Endothelial cell of umbilical vein (primary cell): ENCODE measurements around the gene CYP26A1. TPM values are rescaled to one million over a fixed set of nuclear protein-coding genes. Genes with fewer than 3 reads are reported as not detected.

ENCODE experiments used
- BruUV-seq: library from RNA; stranded (reverse); fragments of 400-500 nt; replicated peaks from 2 replicates; lab custom pipeline; 2021; lab: Mats Ljungman, UMichigan
- CTCF ChIA-PET: fragments of 300-600, 350-600 bp; sonication (Branson Sonifier 250); formaldehyde crosslinking; loops from one replicate; lab custom pipeline; 2021; ENCODE audit warnings: antibody characterized with exemption, inconsistent platforms; lab: Charles Lee
- POLR2A ChIA-PET: fragments of 300-600, 350-600 bp; sonication (Branson Sonifier 250); formaldehyde crosslinking; loops from one replicate; lab custom pipeline; 2021; ENCODE audit warnings: antibody characterized with exemption, inconsistent platforms; lab: Charles Lee
- DNase-seq: peaks from one replicate; pipeline ENCODE4 v3.0.0-alpha.2; 2011; ENCODE audit warnings: low read depth, low spot score
- FAIRE-seq: peaks from 2 replicates; lab custom pipeline; 2011; peaks lifted over from hg19 to GRCh38; lab: Jason Lieb, UNC
- H2AFZ ChIP-seq: 2 replicates; pipeline ENCODE4 v1.6.0; 2012; ENCODE audit warnings: low read depth, low read length, control low read depth, inconsistent platforms
- H3K27ac ChIP-seq: 2 replicates; pipeline ENCODE4 v1.5.1; 2011; ENCODE audit warnings: low read depth, mild to moderate bottlenecking, control low read depth, low read length, moderate library complexity; ENCODE audit not compliant: insufficient read depth
- H3K27me3 ChIP-seq, 2 experiments: 2 replicates each; pipeline versions ENCODE4 v1.6.0 to v1.6.1; 2011; ENCODE audit warnings: low read length in 2 of 2, mixed read lengths in 1 of 2; ENCODE audit not compliant: control insufficient read depth in 2 of 2, insufficient read depth in 2 of 2
- H3K36me3 ChIP-seq, 2 experiments: 2 replicates in 1 of 2; 3 replicates in 1 of 2; pipeline ENCODE4 v1.5.1; 2011; ENCODE audit warnings: low read length in 2 of 2, mild to moderate bottlenecking in 1 of 2, moderate library complexity in 1 of 2; ENCODE audit not compliant: control insufficient read depth in 2 of 2, insufficient read depth in 2 of 2; ENCODE audit errors: extremely low read depth in 1 of 2
- H3K4me1 ChIP-seq: 3 replicates; pipeline ENCODE4 v1.5.1; 2011; ENCODE audit warnings: mild to moderate bottlenecking, low read length; ENCODE audit not compliant: control insufficient read depth, insufficient read depth; ENCODE audit errors: extremely low read depth
- H3K4me2 ChIP-seq: 2 replicates; pipeline ENCODE4 v1.6.1; 2011; ENCODE audit warnings: low read length, control low read depth, mixed read lengths; ENCODE audit not compliant: insufficient read depth
- H3K4me3 ChIP-seq, 3 experiments: fragments of 200-600 bp in 1 of 3; sonication (generic), shearing (Covaris generic) in 1 of 3; replicated peaks in 1 of 3; 2 replicates each; pipeline ENCODE4 v1.5.1; 2011 to 2016; ENCODE audit warnings: control low read depth in 3 of 3, low read length in 3 of 3, mild to moderate bottlenecking in 2 of 3, inconsistent platforms in 1 of 3, low read depth in 1 of 3, moderate library complexity in 1 of 3; ENCODE audit not compliant: insufficient read depth in 1 of 3
- H3K79me2 ChIP-seq: 2 replicates; pipeline ENCODE4 v1.6.0; 2012; ENCODE audit warnings: low read length, inconsistent platforms; ENCODE audit not compliant: control insufficient read depth, insufficient read depth
- H3K9ac ChIP-seq: replicated peaks from 2 replicates; pipeline ENCODE3; 2011; ENCODE audit warnings: low read length, control low read depth; ENCODE audit not compliant: insufficient read depth; ENCODE audit errors: extremely low read depth
- H3K9me1 ChIP-seq: replicated peaks from 3 replicates; pipeline ENCODE4 v1.6.0; 2011; ENCODE audit warnings: mild to moderate bottlenecking, low read length; ENCODE audit not compliant: control insufficient read depth, insufficient read depth; ENCODE audit errors: extremely low read depth
- H3K9me3 ChIP-seq: replicated peaks from 2 replicates; pipeline ENCODE4 v1.5.1; 2012; ENCODE audit warnings: low read length, inconsistent platforms; ENCODE audit not compliant: control insufficient read depth, insufficient read depth
- H4K20me1 ChIP-seq: replicated peaks from 2 replicates; pipeline ENCODE3; 2011; ENCODE audit warnings: mild to moderate bottlenecking, low read length; ENCODE audit not compliant: control insufficient read depth, insufficient read depth; ENCODE audit errors: extremely low read depth
- EZH2 ChIP-seq: IDR thresholded peaks from 2 replicates; pipeline ENCODE4 v1.6.1; 2012; ENCODE audit warnings: borderline replicate concordance, low read depth, mild to moderate bottlenecking, moderate library complexity, low read length, inconsistent platforms; ENCODE audit not compliant: severe bottlenecking
- FOS ChIP-seq: IDR thresholded peaks from 2 replicates; pipeline ENCODE4 v1.6.1; 2011; ENCODE audit warnings: mild to moderate bottlenecking, low read length, moderate library complexity, borderline replicate concordance; ENCODE audit not compliant: insufficient read depth
- GATA2 ChIP-seq: IDR thresholded peaks from 2 replicates; pipeline ENCODE4 v1.7.0; 2011; ENCODE audit warnings: low read depth, mild to moderate bottlenecking, moderate library complexity, mixed read lengths, low read length; ENCODE audit not compliant: insufficient read length, insufficient read depth
- POLR2AphosphoS5 ChIP-seq: IDR thresholded peaks from 2 replicates; pipeline ENCODE4 v1.6.1; 2012; ENCODE audit warnings: low read depth, mild to moderate bottlenecking, control low read depth, low read length, moderate library complexity; ENCODE audit not compliant: insufficient read depth
- dilution Hi-C: fragments of 300-500 bp; cut with MboI; formaldehyde crosslinking; loops from one replicate; pipeline ENCODE4 v1.15.0; 2019; ENCODE audit warnings: low sequenced_read_pairs; ENCODE audit not compliant: extremely low pct_ligation_motif_present
- intact Hi-C: fragments of 100-400 bp; cut with micrococcal nuclease; formaldehyde crosslinking; loops from one replicate; pipeline ENCODE4 v1.10.0; 2022
- polyA plus RNA-seq, 4 experiments: library from polyadenylated mRNA; depleted of rRNA in 3 of 4; stranded (reverse) in 3 of 4; unstranded in 1 of 4; fragments of >200 nt; gene quantifications; 2 replicates each; pipeline versions ENCODE4 v1.2.1 to v1.2.3, GENCODE V29; 2011 to 2012; ENCODE audit warnings: missing spikeins in 1 of 4
- total RNA-seq: library from RNA; stranded (reverse); gene quantifications from 2 replicates; pipeline ENCODE4 v1.2.3, GENCODE V29; 2021
- TF ChIP-seq, protein P1 (sequence below), 2 donors: IDR thresholded peaks; 1 replicate in 1 of 2; 2 replicates in 1 of 2; pipeline ENCODE4 v1.5.1; 2011; ENCODE audit warnings: low read length in 2 of 2, mild to moderate bottlenecking in 2 of 2, moderate library complexity in 2 of 2, control low read depth in 1 of 2, inconsistent platforms in 1 of 2, low read depth in 1 of 2; ENCODE audit not compliant: insufficient read depth in 1 of 2; ENCODE audit errors: extremely low read depth in 1 of 2
- TF ChIP-seq, protein P2 (sequence below): IDR thresholded peaks from 2 replicates; pipeline ENCODE4 v1.6.1; 2011; ENCODE audit not compliant: insufficient read depth, insufficient read length

The CYP26A1 gene
- total and polyA plus RNA-seq, 2 donors (not counting 3 experiments of a cell fraction or from before 2014, with no cell fraction given): 0.95 to 4.4 TPM

GRCh38 chr10:93075369-93076221 lies 1.9 kb downstream of the CYP26A1 start:
- FAIRE-seq (no peak), DNase-seq (no peak)
- CTCF ChIA-PET: interaction anchor here (0.7 to 6.9 kb wide), 2 partner anchors 434 to 436 kb away, joined by 3 to 67 read pairs; no protein-coding TSS in a partner anchor
- no peak overlapping the region for H3K27ac ChIP-seq
- H2AFZ ChIP-seq: no peak overlapping the region
- H3K9ac ChIP-seq: no peak overlapping the region
- intact Hi-C loops: no loop called here
- no peaks in the 10 kb centered on the region for H3K79me2 ChIP-seq
- peaks cover 23% of the 10 kb centered on the region for H3K4me1 ChIP-seq
- H3K27me3 ChIP-seq: peaks cover 38 to 57% of the 10 kb centered on the region in 2 experiments
- POLR2A ChIA-PET: no interaction called here
- BruUV-seq: no TSS peak
- no peaks in the 10 kb centered on the region for H3K36me3 ChIP-seq
- no peaks in the 10 kb centered on the region for H3K9me1 ChIP-seq
- H3K4me3 ChIP-seq: no peak overlapping the region
- H3K4me2 ChIP-seq: no peak overlapping the region
- H3K9me3 ChIP-seq: no peaks in the 10 kb centered on the region
- TF ChIP-seq, protein P1, sequence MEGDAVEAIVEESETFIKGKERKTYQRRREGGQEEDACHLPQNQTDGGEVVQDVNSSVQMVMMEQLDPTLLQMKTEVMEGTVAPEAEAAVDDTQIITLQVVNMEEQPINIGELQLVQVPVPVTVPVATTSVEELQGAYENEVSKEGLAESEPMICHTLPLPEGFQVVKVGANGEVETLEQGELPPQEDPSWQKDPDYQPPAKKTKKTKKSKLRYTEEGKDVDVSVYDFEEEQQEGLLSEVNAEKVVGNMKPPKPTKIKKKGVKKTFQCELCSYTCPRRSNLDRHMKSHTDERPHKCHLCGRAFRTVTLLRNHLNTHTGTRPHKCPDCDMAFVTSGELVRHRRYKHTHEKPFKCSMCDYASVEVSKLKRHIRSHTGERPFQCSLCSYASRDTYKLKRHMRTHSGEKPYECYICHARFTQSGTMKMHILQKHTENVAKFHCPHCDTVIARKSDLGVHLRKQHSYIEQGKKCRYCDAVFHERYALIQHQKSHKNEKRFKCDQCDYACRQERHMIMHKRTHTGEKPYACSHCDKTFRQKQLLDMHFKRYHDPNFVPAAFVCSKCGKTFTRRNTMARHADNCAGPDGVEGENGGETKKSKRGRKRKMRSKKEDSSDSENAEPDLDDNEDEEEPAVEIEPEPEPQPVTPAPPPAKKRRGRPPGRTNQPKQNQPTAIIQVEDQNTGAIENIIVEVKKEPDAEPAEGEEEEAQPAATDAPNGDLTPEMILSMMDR (IDR thresholded peaks at IDR 0.05; ENCODE audit: extremely low read depth in 1 of 2, insufficient read depth in 1 of 2, low read depth in 1 of 2, low read length in 2 of 2): no peak
- TF ChIP-seq POLR2AphosphoS5 (no peak), FOS (no peak), GATA2 (no peak), EZH2 (peak; percentile 63)
- TF ChIP-seq, protein P2, sequence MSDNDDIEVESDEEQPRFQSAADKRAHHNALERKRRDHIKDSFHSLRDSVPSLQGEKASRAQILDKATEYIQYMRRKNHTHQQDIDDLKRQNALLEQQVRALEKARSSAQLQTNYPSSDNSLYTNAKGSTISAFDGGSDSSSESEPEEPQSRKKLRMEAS: no peak
- dilution Hi-C loops: no loop called here
- no peaks in the 10 kb centered on the region for H4K20me1 ChIP-seq
